ENCODE results near the gene DNAH9.

The DNAH9 gene

DNA sequence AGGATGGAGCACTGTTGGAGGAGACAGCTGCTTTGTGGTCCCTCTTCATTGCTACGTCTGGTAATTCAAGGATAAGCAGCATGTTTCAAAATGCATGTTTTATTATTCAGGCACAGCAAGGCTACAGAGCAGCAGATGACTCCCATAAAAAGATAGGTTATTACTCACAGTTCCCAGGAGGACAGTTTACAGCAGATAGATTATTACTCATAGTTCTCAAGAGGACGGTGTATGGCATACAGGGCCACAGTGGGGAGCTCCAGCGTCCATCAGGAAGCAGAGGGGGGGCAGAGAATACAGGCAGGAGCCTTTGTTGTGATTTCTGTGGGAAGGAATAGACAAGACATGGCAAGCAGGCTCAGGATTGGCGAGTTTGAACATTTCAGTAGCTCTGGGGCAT lies 72.9 kb downstream of the DNAH9 start:
- no peak for DNase-seq

DNA sequence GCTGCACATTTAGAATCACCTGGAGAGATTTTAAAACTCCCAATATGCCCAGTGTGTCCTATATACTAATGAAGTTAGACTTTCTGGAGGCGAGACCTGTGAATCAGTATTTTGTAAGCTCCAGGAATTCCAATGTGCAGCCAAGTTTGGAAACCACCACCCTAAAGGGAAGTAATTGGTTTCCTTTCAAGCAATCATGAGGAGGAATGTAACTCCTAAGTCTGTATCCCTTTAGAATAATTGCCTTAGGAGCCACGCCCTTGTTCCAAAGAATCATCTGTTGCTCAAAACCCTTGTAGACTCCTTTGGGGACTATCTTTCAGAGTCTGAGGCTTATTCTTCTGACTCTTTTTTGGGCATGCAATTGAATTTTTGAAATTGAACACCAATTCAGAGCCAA lies 84.4 kb downstream of the DNAH9 start:
- no peak for DNase-seq

DNA sequence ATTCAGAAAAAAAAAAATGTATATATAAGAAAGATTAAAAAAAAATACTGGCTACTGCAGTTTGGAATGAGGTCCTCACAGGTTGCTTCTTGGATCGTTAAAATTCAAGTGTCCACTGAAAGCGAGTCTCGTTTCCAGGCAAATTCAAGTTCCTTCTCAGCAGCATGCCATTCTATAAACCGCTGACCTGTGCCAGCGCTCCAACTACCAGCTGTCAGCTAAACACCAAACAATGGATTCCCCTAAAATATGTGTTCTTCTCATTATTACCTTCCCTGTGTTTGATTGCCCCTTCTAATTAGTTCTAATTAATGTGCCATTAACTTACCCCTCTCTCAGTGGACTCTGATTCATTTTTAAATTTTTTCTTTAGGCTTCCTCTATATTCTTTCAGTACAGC lies 92.4 kb downstream of the DNAH9 start:
- DNase-seq, result no peak

DNA sequence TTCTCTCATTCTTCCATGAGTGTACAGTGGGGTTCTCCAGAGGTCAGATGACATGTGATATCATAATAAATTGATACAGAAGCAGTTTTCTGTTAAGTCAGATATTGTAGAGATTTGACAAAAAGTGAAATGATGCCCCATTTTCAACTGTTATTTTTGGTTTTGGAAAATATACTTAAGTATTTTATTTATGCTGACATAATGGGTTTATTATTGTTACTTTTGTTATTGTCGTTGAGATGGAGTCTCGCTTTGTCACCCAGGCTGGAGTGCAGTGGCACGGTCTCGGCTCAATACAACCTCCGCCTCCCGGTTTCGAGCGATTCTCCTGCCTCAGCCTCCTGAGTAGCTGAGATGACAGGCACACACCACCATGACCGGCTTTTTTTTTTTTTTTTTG lies 94.4 kb downstream of the DNAH9 start:
- DNase-seq, result no peak

DNA sequence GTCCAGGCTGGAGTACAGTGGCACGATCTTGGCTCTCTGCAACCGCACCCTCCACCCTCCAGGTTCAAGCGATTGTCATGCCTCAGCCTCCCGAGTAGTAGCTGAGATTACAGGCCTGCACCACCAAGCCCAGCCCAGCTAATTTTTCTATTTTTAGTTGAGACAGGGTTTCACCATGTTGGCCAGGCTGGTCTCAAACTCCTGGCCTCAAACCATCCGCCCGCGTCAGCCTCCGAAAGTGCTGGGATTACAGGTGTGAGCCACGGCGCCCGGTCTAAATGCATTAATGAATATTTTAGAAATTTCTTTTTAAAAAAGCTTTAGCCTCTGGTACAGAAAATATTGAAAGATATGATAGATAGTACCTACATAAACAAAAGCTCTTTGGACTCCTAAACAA lies 95.0 kb downstream of the DNAH9 start:
- DNase-seq, result no peak

DNA sequence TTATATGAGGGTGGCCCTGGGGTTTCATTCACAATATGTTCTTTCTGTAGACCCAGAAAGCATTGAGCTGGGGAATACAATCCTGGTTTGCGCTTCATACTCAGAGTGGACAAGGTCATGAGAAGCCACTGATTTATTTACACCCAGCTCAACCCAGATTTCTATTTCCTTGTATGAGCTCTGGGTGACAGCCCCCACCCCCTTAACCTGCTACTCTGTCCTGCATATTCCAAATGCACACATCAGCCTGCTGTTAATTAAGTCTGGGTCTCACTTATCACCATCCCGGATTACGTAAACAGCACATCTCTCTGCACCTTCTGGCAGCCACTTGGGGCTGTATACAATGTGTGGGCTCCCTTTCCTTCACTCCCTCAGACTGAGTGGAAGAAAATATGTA lies 102.4 kb downstream of the DNAH9 start:
- DNase-seq, result no peak

DNA sequence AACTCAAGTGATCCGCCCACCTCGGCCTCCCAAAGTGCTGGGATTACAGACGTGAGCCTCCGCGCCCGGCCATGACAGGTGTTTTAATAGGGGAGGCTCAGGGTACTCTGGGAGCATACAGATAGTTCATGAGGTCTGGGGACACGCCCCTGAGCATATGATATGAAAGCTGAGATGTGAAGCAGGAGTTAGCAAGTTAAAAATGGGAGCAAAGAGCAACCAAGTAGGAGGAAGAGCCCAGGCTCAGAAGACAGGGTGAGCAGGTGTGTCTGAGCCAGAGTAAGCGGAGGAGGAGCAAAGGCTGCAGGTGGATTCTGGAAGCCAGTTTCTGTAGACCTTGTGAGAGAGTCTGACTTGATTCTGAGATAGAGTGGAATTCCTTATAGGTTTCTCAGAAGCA lies 103.6 kb downstream of the DNAH9 start:
- DNase-seq, result no peak

DNA sequence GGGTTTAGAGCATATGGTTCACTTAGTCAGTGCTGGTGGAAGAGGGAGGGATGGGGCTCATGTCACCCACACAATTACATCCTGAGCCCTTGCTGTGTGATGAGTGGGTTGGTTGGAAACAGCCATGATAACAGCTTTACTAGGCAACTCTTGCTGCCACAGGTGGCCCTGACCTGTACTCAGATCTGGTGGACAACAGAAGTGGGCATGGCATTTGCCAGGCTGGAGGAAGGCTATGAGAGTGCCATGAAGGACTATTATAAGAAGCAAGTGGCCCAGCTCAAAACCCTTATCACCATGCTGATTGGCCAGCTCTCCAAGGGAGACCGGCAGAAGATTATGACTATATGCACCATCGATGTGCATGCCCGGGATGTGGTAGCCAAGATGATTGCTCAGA lies 105.8 kb downstream of the DNAH9 start:
- DNase-seq, result no peak

DNA sequence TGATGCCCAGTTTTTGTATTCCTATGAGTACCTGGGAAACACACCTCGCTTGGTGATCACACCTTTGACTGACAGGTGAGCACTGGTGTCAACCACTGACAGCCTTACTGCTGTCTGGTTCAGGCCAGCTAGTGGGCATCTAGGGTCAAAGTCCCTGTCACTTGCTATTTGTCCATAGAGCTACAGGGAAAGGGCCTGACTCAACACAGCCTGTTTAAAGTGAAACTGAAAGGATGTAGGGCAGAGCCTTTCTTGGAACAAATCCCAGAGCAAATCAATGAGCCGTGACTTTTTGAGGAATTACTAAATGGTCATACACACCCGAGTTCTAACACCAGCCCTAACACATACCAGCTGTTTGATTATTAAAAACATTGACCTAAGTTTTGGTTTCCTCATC lies 106.8 kb downstream of the DNAH9 start:
- no peak for DNase-seq

DNA sequence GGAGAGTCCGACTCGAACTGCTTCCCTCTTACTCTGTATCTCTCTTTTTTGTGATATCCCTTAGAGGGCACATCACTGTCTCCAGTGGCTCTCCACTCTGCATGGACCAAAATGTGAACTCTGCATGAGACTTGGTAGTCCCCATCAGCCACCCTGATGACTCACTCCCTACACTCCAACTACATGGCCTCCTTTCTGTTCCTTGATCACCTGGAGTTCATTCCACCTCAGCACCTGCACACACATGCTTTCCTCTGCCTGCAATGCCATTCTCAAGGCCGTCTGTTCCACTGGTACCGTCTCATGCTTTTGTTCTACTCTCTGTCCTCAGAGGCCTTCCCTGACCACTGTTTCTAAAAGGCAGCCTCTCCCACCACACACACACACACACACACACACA lies 109.3 kb downstream of the DNAH9 start:
- DNase-seq, result no peak

DNA sequence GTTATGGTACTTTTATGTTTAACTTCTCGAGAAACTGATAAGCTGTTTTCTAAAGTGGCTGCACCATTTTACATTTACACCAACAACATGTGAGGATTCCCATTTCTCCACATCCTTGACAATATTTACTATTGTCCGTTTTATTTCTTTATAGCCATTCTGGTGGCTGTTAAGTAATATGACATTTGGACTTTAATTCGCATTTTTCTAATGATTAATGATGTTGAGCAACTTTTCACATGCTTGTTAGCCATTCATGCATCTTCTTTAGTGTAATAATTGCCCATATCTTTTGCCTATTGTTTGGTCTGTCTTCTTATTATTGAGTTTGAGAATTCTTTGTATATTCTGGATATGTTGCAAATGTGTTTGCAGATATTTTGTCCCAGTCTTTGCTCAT lies 114.2 kb downstream of the DNAH9 start:
- no peak for DNase-seq

DNA sequence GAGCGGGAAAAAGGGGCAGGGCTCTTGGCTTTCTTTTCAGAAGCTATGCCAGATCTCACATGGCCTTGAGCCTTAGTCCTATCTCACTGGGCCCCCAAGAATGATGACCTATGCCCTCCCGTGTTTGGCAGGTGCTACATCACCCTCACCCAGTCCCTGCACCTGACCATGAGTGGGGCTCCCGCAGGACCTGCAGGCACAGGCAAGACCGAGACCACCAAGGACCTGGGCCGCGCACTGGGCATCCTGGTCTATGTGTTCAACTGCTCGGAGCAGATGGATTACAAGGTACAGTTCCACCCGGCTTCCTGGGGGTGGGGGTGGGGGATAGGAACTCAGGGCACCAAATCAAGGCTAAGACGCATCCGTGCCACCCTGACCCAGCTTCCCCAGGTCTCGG lies 120.9 kb downstream of the DNAH9 start:
- no peak for DNase-seq

DNA sequence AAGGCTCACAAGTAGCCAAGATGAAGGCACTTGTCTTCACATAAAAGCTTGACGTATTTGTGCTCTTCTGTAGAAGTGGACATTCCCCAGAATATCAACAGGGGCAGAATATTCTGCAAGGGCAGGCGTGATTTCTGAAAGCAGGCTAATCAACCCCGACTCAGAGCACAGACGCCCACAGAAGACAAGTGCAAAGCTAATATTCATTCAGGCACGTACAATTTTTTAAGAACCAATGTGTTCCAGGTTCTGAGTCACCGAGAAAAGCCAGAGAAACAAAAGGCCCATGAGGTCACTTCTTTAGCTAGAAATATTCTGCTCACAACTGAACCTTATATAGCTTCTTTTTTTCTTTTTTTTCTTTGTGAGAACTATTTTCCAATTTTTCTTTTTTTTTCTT lies 121.6 kb downstream of the DNAH9 start:
- no peak for DNase-seq

DNA sequence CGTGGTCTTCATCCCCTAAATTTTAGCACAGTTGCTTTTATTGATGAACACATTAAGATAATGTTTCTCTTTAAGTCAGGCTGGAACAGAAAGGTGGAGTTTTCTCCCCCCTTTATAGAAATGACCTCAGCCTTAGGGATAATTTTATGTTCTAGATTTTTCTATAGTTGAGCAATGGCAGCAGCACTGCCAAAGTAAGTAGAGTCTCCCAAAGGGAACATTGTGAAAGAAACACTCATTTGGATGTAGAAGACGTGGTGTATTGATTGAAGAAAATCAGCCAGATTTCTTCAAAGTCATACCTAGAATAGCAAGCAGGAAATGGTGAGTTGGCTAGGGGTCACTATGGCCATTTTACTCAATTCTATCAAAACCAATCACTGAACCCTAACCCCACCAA lies 122.5 kb downstream of the DNAH9 start:
- DNase-seq, result no peak

DNA sequence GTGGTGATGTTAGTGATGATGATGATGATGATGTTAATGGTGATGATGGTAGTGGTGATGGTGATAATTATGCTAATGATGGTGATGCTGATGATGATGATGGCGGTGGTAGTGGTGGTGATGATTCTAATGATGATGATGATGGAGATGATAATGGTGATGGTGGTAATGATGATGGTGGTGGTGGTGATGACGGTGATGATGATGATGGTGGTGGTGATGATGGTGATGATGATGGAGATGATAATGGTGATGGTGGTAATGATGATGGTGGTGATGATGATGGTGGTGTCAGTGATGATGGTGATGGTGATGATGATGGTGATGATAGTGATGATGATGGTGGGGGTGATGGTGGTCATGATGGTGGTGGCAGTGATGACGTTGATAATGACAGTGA lies 132.5 kb downstream of the DNAH9 start:
- DNase-seq, result no peak

DNA sequence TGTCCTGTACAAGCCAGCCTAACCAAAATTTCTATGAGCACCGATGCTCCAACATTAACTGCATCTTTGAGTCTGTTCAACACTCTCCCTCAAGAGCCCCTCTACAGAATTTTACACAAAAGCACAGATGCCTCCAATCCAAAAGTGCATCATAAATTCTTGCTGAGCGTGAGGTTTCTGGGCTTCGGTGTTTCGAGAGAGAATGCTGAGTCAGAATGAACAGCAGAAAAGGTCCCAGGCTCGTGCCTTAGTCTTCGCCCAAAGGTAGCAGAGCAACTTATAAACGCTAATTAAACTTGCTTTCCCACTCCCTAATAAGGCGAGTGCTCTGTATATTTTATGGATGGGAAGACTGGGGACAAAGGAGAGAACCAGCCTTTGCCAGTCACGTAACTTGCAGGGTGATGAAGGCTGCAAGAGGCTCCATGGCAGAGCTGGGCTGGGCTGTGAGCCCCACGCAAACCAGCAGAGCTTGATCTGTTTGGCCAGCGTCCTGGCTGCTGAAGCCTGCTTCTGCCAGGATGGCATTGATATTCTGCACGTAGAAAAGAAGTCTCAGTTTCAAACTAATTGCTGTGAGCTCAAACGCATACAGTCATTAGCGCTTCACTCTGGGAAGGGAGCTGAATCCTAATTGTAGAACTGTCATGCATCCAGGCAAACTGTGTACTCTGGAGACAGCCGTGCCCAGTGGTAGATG lies 138.5 kb downstream of the DNAH9 start:
- no peak for DNase-seq

DNA sequence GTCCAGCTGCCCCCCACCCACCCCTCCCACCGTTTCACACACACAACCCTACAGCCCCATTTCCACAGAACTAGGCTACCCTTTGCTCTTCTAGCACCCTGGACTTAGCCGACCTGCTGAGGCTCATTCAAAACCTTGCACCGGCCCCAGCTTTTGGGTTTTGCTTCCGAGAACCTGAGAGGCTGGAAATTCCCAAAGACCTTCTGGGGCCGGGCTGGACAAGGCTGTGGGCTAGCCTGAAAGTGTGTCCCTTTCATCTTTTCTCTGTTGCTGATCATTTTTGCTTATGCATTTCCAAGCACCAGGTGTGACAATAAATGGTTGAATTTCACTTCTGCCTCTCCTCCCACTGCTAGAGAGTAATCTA lies 139.0 kb downstream of the DNAH9 start:
- DNase-seq, result no peak

DNA sequence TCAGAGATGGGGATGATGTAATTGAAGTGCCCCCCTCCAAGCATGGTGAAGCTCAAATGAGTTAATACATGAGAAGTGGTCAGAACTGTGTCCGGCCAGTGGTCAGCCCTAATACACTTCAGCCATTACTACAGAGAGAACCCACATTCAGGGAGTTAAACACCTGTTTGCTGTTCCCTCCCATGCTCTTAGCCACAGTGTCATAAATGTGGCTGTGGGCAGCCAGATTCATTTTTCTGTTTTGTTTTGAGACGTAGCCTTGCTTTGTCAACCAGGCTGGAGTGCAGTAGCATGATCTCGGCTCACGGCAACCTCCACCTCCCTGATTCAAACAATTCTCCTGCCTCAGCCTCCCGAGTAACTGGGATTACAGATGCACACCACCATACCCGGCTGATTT lies 139.9 kb downstream of the DNAH9 start:
- DNase-seq, result no peak

DNA sequence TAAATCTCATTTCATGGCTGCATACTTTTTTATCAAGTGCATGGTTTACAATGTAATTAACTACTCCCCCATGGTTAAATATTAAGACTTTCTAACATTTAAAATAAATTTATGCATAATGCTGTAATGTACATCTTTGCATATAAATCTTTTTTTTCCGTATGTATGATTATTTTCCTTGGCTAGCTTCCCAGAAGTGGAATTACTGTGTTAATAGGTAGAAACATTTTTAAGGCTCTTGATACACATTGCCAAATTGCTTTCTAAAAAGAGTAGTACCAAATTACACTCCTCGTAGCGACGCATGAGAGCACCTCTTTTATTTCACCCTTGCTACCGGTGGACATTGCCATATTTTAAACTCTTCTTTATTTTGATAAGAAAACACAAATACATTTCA lies 141.1 kb downstream of the DNAH9 start:
- DNase-seq, result no peak

DNA sequence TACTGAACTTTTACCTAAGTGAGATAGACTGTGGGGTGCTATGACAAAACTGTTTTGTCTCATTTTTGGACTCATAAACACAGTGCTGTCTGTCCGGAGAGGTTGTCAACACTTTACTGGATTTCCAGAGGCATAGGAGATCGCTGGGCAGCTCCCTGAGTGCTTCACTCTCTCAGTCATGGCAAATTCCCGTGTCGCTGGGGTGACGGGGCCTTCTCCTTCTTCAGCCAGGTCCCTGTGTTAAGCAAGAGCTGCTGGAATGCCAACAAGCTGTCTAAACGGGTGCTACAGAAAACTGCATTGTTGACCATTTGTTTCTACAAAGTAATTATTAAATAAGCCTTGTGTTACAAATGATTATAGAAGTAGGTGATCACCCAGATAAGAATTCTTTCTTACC lies 141.6 kb downstream of the DNAH9 start:
- no peak for DNase-seq

DNA sequence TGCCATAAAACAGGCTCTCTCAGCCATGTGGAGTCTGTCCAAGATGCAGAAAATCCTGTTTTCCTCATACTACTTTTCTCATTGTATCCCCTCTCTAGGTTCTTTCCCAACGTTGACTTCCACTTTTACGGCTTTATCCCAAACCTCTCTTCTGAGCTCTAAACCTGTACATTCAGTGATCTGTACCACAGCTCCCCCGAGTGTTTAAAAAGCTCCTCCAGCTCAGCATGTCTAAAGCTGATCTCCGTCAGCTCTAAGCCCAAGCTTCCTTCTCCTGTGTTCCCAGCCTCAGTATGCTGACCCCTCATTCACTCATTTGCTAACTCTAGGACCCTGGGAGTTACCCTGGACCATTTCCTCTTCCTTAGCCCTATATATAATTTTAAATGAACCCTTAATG lies 144.6 kb downstream of the DNAH9 start:
- no peak for DNase-seq

DNA sequence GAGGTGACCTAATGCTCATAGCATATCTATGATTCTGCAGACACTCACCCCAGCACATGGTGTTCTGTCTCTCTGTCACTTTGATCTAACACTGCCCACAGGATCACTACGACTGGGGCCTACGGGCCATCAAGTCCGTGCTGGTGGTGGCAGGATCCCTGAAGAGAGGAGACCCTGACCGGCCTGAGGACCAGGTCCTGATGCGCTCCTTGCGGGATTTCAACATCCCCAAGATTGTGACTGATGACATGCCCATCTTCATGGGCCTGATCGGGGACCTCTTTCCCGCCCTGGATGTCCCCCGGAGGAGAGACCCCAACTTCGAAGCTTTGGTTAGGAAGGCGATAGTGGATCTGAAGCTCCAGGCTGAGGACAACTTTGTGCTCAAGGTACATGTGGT lies 146.4 kb downstream of the DNAH9 start:
- no peak for DNase-seq

DNA sequence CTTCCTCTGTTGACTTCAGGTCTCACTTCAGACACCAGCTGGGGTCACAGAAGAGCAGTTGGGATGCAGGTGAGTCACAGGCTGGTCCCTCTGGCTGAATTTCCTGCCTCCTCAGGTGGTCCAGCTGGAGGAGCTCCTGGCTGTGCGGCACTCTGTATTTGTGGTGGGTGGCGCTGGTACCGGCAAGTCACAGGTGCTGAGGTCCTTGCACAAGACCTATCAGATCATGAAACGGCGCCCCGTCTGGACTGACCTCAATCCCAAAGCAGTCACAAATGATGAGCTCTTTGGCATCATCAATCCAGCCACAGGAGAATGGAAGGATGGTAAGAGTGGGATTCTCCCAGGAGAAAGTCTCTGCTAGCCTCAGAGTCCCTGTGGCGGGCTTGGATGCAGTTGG lies 149.2 kb downstream of the DNAH9 start:
- no peak for DNase-seq

DNA sequence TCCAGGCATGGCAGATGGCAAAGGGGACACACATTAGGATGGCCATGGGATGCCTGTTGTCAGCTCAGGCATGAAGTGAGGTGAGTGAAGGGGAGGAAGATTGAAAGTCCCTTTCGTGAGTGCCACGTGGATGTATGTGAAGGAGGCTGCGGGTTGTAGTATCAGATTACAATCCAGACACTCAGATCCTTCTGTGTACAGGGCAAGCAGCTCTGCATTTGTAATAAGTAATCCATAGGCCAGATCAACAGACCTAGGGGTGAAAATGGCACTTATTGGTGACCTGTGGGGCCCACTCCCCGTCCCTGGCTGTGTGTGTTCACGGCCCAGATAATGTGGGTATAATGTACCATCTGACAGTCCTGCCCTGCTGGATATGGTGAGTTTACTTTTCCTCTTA lies 159.5 kb downstream of the DNAH9 start:
- DNase-seq, result no peak

DNA sequence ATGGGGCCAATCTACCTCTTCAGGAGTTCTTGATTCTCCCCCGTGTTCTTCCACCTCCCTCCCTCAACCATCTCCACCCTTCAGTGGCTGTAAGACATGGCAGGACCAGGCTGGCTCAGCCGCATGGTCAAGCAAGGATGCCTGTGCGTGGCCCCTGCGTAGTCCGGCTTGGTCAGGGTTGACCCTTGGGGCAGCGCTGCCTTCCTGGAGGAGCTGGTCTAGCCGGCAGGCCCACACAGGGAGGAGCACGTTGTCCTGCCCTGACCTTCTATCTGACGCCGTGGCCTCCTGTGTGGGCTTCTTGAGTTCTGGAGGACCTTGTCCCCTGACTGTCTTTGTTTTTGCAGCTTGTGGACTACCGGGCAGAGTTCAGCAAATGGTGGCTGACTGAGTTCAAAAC lies 169.8 kb downstream of the DNAH9 start:
- no peak for DNase-seq

DNA sequence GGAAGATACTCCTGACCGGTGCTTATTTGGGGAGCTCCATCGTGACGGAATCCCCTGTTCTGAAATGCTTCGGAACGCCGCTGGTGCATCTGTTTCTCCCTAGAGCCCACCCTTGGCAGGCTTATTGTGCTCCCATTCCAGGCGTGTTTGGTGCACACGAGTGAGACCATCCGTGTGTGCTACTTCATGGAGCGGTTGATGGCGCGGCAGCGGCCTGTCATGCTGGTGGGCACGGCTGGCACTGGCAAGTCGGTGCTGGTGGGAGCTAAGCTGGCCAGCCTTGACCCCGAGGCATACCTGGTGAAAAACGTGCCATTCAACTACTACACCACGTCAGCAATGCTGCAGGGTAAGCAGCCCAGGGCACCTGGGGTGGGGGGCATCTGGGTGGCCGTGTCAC lies 170.7 kb downstream of the DNAH9 start:
- DNase-seq, result no peak

All from stimulated activated CD4-positive, alpha-beta T cell treated with anti-CD3 and anti-CD28 coated beads, Interleukin-1b, Interleukin-23, amount 100 ng/mL, for 48 hours (primary cell).